Memory B cell (primary cell): ENCODE measurements around the gene ATP6V1A.
A peak's percentile ranks its signal among the peaks of the same experiment; 100 is the strongest.
"Not testable (repeated sequence)": the region's sequence is repeated elsewhere in the genome, so short reads cannot be mapped to it uniquely, and the experiment has no call there.

Experiments used
- ATAC-seq: fragments of 150-1000 bp; cut with Tn5 transposase; 2 replicates; pipeline ENCODE4 v1.10.0; 2021; ENCODE audit warnings: low read depth, mild to moderate bottlenecking, moderate library complexity
- DNase-seq, 2 donors: peaks; one replicate each; pipeline ENCODE4 v3.0.0; 2022; ENCODE audit warnings: low spot score in 2 of 2
- H3K27ac Mint-ChIP-seq: one replicate; pipeline ENCODE4 v1.8.0; 2022; ENCODE audit warnings: mild to moderate bottlenecking, moderate library complexity, mixed read lengths
- H3K27me3 Mint-ChIP-seq: one replicate; pipeline ENCODE4 v1.8.0; 2022; ENCODE audit warnings: mixed read lengths
- H3K36me3 Mint-ChIP-seq: one replicate; pipeline ENCODE4 v1.8.0; 2022; ENCODE audit warnings: mild to moderate bottlenecking, mixed read lengths
- H3K4me1 Mint-ChIP-seq: one replicate; pipeline ENCODE4 v1.8.0; 2022; ENCODE audit warnings: mixed read lengths
- H3K4me3 Mint-ChIP-seq: one replicate; pipeline ENCODE4 v1.8.0; 2022; ENCODE audit warnings: mild to moderate bottlenecking, moderate library complexity, mixed read lengths
- H3K9me3 Mint-ChIP-seq: one replicate; pipeline ENCODE4 v1.8.0; 2022; ENCODE audit warnings: mixed read lengths

ATP6V1A gene

DNA sequence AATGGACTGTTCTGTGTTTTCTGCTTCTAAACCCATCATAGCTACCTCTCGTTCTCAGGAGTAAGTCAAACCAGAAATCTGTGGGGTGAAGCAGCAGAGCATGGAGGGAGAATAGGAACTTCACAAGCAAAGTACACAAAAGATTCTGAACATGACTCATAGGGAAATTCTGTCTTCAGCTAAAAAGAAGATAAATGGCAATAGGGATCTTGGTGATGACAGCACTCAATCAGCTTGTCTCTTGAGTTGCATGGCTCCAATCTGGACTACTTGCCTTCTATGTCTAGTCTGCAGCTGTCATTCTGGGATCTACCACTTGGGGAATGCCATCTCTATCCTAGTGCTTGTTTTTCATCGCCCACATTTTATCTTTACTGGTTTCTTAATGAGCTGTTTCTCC is 78.3 kb downstream of the ATP6V1A start:
- Mint-ChIP-seq H3K9me3 (peaks cover 8% of the 10 kb centered on the region), H3K4me1 (peaks cover 29% of the 10 kb centered on the region), H3K27me3 (no peaks in the 10 kb centered on the region), H3K27ac (peak overlapping the region; percentile 83), H3K36me3 (peaks cover 10% of the 10 kb centered on the region), H3K4me3 (no peak overlapping the region)
- ATAC-seq (peak; percentile 61), DNase-seq (no peak)

DNA sequence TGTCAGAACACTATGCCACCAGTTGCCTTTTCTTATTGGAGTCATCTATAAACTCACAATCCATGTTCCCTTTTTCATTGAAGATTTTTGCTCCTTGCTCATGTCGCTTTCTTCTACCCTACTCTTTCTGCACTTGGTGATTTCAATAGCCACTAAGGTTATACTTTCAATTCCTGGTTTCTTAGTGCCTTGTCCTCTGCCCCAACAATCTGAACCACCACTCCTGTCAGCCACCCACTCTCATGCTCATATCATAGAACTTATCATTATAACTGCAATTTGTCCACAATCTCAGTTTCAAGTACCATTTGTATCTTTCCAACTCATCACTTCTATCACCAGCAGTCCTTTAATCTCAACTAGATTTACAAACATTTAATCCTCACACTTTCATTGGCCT is 81.8 kb downstream of the ATP6V1A start:
- Mint-ChIP-seq H3K9me3 (peaks cover 11% of the 10 kb centered on the region), H3K4me1 (peaks cover 45% of the 10 kb centered on the region), H3K27ac (peak overlapping the region; percentile 43), H3K4me3 (peak overlapping the region; percentile 4), H3K27me3 (no peaks in the 10 kb centered on the region), H3K36me3 (peaks cover 14% of the 10 kb centered on the region)
- DNase-seq (no peak), ATAC-seq (no peak)

DNA sequence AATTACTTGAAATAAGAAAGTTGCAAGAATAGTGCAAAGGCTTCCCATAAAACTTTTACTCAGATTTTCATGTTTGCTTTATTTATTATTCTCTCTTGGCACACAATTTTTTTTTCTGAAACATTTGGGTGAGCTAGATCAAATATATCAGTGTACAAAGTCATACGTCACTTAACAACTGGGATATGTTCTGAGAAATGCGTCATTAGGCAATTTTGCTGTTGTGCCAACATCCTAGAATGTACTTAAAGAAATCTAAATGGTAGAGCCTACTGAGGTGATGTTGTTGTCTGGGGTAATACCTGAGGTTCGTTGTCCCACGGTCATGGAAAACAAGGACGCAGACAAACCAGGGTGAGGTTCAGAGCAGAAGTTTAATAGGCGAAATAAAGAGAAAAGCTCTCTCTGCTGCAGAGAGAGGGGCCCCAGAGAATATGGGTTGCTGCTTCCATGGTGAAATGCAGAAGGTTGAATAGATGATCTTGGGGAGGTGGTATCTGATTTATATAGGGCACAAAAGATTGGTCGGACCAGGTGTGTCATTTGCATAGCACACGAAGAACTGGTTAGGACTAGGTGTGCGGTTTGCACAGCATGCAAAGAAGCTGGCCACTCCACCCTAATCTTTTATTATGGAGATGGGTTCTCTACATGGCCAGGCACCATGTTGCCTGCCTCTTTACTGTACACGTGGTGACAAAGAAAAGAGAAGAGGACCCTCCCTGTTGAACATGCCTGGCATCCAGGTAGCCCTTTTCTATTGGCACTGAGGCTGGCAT is 82.9 kb downstream of the ATP6V1A start:
- ATAC-seq (peak; percentile 69), DNase-seq (peak; percentile 24 to 27)
- Mint-ChIP-seq H3K4me3 (peak overlapping the region; percentile 63), H3K27ac (peak overlapping the region; percentile 93), H3K27me3 (no peaks in the 10 kb centered on the region), H3K4me1 (peaks cover 42% of the 10 kb centered on the region), H3K36me3 (peaks cover 14% of the 10 kb centered on the region), H3K9me3 (peaks cover 11% of the 10 kb centered on the region)

DNA sequence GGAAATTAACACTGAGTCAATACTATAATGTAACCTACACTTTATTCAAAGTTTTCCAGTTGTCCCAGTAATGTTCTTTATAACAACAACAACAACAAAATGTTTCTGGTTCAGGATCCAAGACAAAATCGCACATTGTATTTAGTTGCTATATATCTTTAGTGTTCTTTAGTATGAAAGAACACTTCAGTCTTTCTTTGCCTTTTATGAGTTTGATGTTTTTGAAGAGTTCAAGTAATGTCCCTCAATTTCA is 84.2 kb downstream of the ATP6V1A start:
- H3K4me1 Mint-ChIP-seq = peaks cover 38% of the 10 kb centered on the region
- peak overlapping the region; percentile 93 for H3K27ac Mint-ChIP-seq
- no peaks in the 10 kb centered on the region for H3K27me3 Mint-ChIP-seq
- H3K4me3 Mint-ChIP-seq = peak overlapping the region; percentile 63
- no peak for ATAC-seq
- peaks cover 14% of the 10 kb centered on the region for H3K36me3 Mint-ChIP-seq
- H3K9me3 Mint-ChIP-seq = peaks cover 11% of the 10 kb centered on the region
- DNase-seq = no peak

DNA sequence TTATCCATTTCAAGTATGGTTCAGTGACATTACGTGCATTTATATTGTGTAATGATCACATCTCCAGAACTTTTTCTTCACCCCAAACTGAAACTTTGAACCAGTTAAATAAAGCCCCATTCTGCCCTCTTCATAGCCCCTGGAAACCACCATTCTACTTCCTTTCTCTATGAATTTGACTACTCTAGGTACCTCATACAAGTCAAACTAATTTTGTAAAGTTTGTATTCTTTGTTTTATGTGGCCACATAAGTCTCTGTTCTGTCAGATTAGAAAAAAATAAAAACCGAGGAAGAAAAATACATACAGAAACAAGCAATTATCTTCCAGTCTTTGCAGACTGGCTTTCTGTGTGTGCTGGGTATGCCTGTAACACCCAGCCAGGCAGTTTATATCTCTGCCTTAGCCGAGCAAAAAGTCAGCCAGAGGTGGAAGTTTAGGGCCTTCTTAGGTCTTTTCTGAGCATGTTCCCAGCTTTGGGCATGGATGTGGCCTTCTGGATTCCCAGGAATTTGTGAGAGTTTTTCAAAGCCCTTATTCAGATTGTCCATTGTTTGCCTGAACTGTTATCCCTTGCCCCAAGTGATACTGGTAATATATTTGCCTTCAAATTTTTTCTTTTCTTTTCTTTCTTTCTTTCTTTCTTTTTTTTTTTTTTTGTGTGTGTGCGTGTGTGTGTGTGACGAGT is 85.8 kb downstream of the ATP6V1A start:
- peaks cover 11% of the 10 kb centered on the region for H3K9me3 Mint-ChIP-seq

DNA sequence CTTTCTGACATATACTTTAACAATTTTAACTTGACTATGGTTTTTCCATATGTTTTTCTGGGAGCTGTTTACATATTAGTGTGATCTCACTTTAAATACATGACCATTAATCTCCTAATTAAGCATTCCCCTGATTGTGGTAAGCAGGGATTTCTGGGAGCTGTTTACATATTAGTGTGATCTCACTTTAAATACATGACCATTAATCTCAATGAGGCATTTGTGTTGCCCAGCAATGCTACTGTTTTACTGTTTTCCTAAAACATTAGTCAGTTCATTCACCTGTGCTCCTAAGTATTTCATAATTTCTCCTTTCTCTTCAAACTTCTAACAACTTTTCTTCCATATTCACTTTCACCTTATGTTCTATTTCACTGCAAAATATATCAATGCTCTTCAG is 88.1 kb downstream of the ATP6V1A start:
- peak overlapping the region; percentile 11 for H3K27ac Mint-ChIP-seq
- peaks cover 4% of the 10 kb centered on the region for H3K36me3 Mint-ChIP-seq
- no peaks in the 10 kb centered on the region for H3K27me3 Mint-ChIP-seq
- ATAC-seq = no peak
- DNase-seq = no peak
- peaks cover 3% of the 10 kb centered on the region for H3K9me3 Mint-ChIP-seq
- no peak overlapping the region for H3K4me3 Mint-ChIP-seq
- peaks cover 32% of the 10 kb centered on the region for H3K4me1 Mint-ChIP-seq

More for the DNA sequence above, 85.8 kb downstream of the ATP6V1A start:
- Mint-ChIP-seq H3K4me1 (peaks cover 39% of the 10 kb centered on the region), H3K36me3 (peaks cover 14% of the 10 kb centered on the region), H3K4me3 (no peak overlapping the region), H3K27ac (peak overlapping the region; percentile 74), H3K27me3 (no peaks in the 10 kb centered on the region)
- DNase-seq (no peak), ATAC-seq (peak; percentile 40)

DNA sequence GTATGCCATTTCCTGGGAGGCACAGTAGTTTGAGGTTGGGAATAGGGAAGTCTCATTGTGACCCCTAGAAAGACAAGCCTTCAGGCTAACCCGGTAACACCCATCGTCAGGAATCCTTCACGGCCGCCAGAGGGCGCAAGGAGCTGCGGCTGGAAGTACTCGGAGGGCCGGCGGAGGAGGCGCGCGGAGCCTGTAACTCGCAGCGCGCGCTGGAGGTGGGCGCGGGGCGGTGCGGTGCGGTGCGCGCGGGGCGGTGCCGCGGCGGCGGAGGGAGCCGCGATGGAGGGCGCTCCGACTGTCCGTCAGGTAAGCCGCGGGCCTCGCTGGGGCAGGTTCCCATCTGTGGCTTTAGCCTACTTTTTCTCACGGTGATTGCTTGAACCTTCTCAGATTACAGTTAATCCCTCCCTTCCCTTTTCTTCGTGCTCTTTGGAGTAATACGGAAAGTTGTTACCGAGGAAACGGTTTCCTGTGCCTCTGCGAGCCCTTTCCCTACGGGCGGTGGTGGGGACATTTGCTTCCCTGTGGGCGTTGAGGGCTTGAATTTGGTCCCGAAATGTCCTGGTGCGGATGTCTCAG is 91.9 kb downstream of the ATP6V1A start, which contains the start of gene GRAMD1C:
Gene GRAMD1C, plus strand, starts transcription at position 158 of the 579 bp plus-strand sequence. Its CDS starts 122 bp downstream, at position 280.
- peak within 1 kb of the TSS; percentile 88 for H3K4me3 Mint-ChIP-seq
- H3K36me3 Mint-ChIP-seq = no peaks in the 10 kb centered on the region
- ATAC-seq (peak; percentile 98), DNase-seq (peak; percentile 81 to 87)
- no peaks in the 10 kb centered on the region for H3K27me3 Mint-ChIP-seq
- H3K4me1 Mint-ChIP-seq = peaks cover 18% of the 10 kb centered on the region
- peak within 1 kb of the TSS; percentile 83 for H3K27ac Mint-ChIP-seq
- H3K9me3 Mint-ChIP-seq = no peaks in the 10 kb centered on the region

DNA sequence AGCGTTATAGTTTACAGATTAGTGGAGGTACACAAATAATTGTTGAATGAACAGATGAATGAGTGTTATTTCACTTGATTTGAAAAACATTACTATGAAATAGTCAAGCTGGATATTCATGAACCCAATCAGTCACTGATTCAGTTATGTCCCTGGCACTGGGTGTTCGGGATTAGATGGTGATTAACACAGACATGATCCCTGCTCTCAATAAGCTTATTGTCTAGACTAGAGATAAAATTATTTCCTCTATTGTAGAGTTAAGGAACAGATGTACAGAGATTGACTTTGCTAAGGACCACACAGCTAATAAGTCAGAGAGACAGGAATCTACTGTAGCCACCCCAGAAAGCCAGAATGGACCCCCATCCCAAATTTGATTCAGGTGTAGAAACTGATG is 92.7 kb downstream of the ATP6V1A start:
- Mint-ChIP-seq H3K27me3 (no peaks in the 10 kb centered on the region), H3K27ac (peak overlapping the region; percentile 83), H3K9me3 (no peaks in the 10 kb centered on the region), H3K4me3 (peak overlapping the region; percentile 88), H3K4me1 (peaks cover 18% of the 10 kb centered on the region), H3K36me3 (no peaks in the 10 kb centered on the region)
- DNase-seq (no peak), ATAC-seq (no peak)

DNA sequence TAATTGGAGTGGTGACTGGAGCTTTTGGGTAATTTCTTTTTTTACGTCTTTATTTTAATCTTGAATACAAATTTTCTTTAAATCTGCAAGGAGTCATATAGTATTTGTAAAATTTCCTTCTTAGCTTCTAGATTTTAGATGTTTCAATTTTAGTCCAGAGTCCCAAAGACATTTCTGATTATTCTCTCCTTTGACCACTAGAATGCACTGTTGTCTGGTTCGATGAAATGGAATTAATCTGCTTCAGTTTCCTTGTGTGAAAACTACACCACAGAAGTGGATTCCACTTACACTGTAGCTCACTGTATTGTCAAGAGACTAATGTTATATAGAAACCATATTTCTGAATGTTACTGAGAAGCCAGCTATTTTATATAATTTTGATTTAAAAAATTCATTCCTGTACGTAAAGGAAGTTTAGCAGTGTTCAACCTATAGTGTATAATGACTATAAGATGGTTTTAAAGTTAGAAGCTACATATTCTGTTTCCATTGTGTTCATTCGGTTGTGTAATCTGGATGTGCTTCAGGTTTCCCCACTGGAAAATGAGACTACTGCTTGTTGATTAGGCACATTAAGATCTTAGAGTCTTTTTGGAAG is 97.9 kb downstream of the ATP6V1A start:
- peaks cover 4% of the 10 kb centered on the region for H3K36me3 Mint-ChIP-seq
- H3K27ac Mint-ChIP-seq = no peak overlapping the region
- H3K4me3 Mint-ChIP-seq = no peak overlapping the region
- H3K4me1 Mint-ChIP-seq = peaks cover 3% of the 10 kb centered on the region
- ATAC-seq (peak; percentile 60), DNase-seq (peak in 1 of 2 donors; percentile 21)
- H3K27me3 Mint-ChIP-seq = no peaks in the 10 kb centered on the region
- no peaks in the 10 kb centered on the region for H3K9me3 Mint-ChIP-seq

DNA sequence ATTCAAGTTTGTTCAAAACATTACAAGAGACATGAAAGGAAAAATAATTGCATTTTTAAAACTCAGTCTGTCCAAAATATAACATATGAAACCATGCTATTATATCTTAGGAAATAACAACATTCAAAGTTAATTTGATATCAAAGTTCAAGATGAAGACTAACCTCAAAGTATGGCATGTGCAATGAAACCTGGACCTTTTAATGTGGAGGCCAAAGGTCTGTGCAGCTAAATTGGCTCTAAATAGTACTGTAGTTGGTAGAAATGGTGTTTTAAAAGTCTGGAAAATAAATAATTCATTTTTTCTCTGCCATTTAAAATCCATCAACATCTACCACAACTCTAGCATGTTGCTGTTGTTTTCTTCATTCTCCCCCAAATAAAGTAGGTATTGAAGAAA is 100.4 kb downstream of the ATP6V1A start:
- Mint-ChIP-seq H3K36me3 (peaks cover 6% of the 10 kb centered on the region), H3K27me3 (no peaks in the 10 kb centered on the region), H3K9me3 (no peaks in the 10 kb centered on the region), H3K4me1 (no peaks in the 10 kb centered on the region), H3K27ac (no peak overlapping the region), H3K4me3 (no peak overlapping the region)
- DNase-seq (no peak), ATAC-seq (no peak)

DNA sequence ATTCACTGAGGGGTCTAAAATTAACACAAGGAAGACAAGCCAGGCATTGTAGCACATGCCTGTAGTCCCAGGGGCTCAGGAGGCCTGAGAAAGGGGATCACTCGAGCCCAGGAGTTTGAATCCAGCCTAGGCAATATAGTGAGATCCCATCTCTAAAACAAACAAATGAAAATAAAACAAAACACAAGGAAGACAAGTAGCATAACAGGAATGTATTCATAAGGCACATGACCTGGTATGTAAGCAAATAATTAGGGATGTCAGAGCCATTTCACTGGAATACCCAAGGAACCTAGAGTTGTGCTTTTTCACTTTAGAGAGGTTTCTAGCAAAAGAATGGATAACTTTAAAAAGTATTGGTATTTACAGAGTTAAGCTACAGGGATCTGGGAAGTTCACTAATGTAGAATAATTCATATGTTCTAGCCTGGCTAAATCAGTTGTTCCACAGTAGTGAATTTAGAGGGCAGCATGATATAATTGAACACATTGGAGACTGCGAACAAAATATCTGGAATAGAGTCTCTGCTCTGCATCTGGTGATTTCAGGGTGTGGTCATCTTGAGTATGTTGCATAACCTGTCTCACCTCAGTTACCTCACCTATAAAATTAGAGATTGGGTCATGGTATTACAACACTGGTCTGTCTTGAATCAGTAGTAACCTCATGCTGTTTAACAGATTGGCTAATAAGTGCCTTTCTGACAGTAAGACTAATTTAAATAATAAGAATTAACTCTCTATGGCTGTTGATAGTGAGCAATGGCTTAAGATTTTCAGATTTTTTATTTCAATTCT is 101.0 kb downstream of the ATP6V1A start:
- Mint-ChIP-seq H3K9me3 (no peaks in the 10 kb centered on the region), H3K4me1 (no peaks in the 10 kb centered on the region), H3K27ac (no peak overlapping the region), H3K4me3 (no peak overlapping the region), H3K27me3 (no peaks in the 10 kb centered on the region), H3K36me3 (peaks cover 6% of the 10 kb centered on the region)
- ATAC-seq = no peak
- no peak for DNase-seq

DNA sequence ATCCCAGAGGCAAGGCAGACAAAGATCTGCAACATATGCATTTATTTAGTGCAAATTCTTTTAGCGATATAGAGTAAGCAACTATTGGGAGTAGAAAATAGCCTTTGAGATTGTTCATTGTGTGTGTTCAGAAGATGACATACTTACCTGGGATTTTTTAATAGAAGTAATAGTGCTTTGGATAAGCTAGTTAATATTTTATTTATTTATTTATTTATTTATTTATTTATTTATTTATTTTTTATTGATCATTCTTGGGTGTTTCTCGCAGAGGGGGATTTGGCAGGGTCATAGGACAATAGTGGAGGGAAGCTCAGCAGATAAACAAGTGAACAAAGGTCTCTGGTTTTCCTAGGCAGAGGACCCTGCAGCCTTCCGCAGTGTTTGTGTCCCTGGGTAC is 102.2 kb downstream of the ATP6V1A start:
- not testable (repeated sequence) for H3K27me3 Mint-ChIP-seq, H3K4me1 Mint-ChIP-seq, H3K4me3 Mint-ChIP-seq, DNase-seq, H3K9me3 Mint-ChIP-seq, H3K36me3 Mint-ChIP-seq, ATAC-seq, H3K27ac Mint-ChIP-seq

DNA sequence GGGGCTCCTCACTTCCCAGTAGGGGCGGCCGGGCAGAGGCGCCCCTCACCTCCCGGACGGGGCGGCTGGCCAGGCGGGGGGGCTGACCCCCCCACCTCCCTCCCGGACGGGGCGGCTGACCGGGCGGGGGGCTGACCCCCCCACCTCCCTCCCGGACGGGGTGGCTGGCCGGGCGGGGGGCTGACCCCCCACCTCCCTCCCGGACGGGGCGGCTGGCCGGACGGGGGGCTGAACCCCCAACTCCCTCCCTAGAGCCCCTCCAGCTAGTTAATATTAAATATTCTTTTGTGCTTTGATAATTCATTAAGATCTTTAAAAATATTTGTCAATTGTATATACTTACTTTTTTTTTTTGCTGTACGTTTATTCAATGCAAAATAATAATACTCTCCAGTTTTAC is 103.0 kb downstream of the ATP6V1A start:
- ATAC-seq, H3K27me3 Mint-ChIP-seq, H3K4me3 Mint-ChIP-seq, H3K27ac Mint-ChIP-seq, H3K4me1 Mint-ChIP-seq, H3K9me3 Mint-ChIP-seq, DNase-seq, H3K36me3 Mint-ChIP-seq: not testable (repeated sequence)
